Smooth muscle cell (in vitro differentiated cells): ENCODE data around the gene BUD13. TPM values are rescaled to one million over a fixed set of nuclear protein-coding genes. Genes with fewer than 3 reads are reported as not detected.

ENCODE experiments used
- DNase-seq: peaks from one replicate; lab custom pipeline; 2025; ENCODE audit not compliant: unreplicated experiment; lab: John Stamatoyannopoulos, UW
- H2AFZ ChIP-seq: fragments of 200-600 bp; sonication (generic); 2 replicates; pipeline ENCODE4 v1.6.0; 2016; ENCODE audit warnings: antibody characterized with exemption, low read depth, mild to moderate bottlenecking
- H3F3A ChIP-seq: fragments of 200-600 bp; sonication (generic); 2 replicates; pipeline ENCODE4 v1.6.0; 2017; ENCODE audit warnings: antibody characterized with exemption, low read depth
- H3K27ac ChIP-seq: fragments of 200-600 bp; sonication (generic); 2 replicates; pipeline ENCODE4 v1.5.1; 2016; ENCODE audit warnings: low read depth, mild to moderate bottlenecking
- H3K27me3 ChIP-seq: fragments of 200-600 bp; sonication (generic); 2 replicates; pipeline ENCODE4 v1.6.1; 2016; ENCODE audit warnings: low read depth, mild to moderate bottlenecking
- H3K36me3 ChIP-seq: fragments of 200-600 bp; sonication (generic); 2 replicates; pipeline ENCODE4 v1.5.1; 2016; ENCODE audit warnings: low read depth
- H3K4me1 ChIP-seq: fragments of 200-600 bp; sonication (generic); 2 replicates; pipeline ENCODE4 v1.5.1; 2016; ENCODE audit warnings: low read depth
- H3K4me2 ChIP-seq: fragments of 200-600 bp; sonication (generic); 2 replicates; pipeline ENCODE4 v1.6.0; 2016; ENCODE audit warnings: mild to moderate bottlenecking
- H3K4me3 ChIP-seq: fragments of 200-600 bp; sonication (generic); 2 replicates; pipeline ENCODE4 v1.5.1; 2016; ENCODE audit warnings: mild to moderate bottlenecking
- H3K79me2 ChIP-seq: fragments of 200-600 bp; sonication (generic); 2 replicates; pipeline ENCODE4 v1.6.0; 2016; ENCODE audit warnings: low read depth, mild to moderate bottlenecking
- H3K9ac ChIP-seq: fragments of 200-600 bp; sonication (generic); 2 replicates; pipeline ENCODE4 v1.6.0; 2016; ENCODE audit warnings: low read depth
- H3K9me3 ChIP-seq: fragments of 200-600 bp; sonication (generic); replicated peaks from 2 replicates; pipeline ENCODE4 v1.5.1; 2016; ENCODE audit warnings: low read depth
- H4K20me1 ChIP-seq: fragments of 200-600 bp; sonication (generic); 2 replicates; pipeline ENCODE4 v1.6.0; 2016; ENCODE audit warnings: low read depth
- CTCF ChIP-seq: fragments of 200-600 bp; sonication (generic); IDR thresholded peaks from 2 replicates; pipeline ENCODE4 v1.5.1; 2017; ENCODE audit warnings: borderline replicate concordance, mild to moderate bottlenecking, antibody characterized with exemption; ENCODE audit not compliant: insufficient read depth, poor library complexity, severe bottlenecking
- WGBS: methylation state at CpG from one replicate; pipeline ENCODE4 v1.1.7; 2016; ENCODE audit warnings: low lambda C conversion rate; 5-methylcytosine and 5-hydroxymethylcytosine counted together
- polyA plus RNA-seq: library from polyadenylated mRNA; unstranded; fragments of >200 nt; fragmentation: Nextera tagmentation; extraction: Ambion mirVana; gene quantifications from 2 replicates; pipeline ENCODE4 v1.2.1, GENCODE V29; 2016
- total RNA-seq: library from RNA; depleted of rRNA; stranded (reverse); fragments of >200 nt; gene quantifications from 2 replicates; pipeline ENCODE4 v1.2.3, GENCODE V29; 2014

Gene BUD13
- total and polyA plus RNA-seq, 2 experiments from 2014 or later: 10.9 to 13.4 TPM

GRCh38 chr11:116812109-116812508, 39.3 kb upstream of the BUD13 start:
- no peaks in the 10 kb centered on the region for H3F3A ChIP-seq
- no peak overlapping the region for H3K4me3 ChIP-seq
- H3K4me1 ChIP-seq: no peaks in the 10 kb centered on the region
- H3K9me3 ChIP-seq: no peaks in the 10 kb centered on the region
- no peaks in the 10 kb centered on the region for H3K27me3 ChIP-seq
- no peak overlapping the region for H3K4me2 ChIP-seq
- DNase-seq: no peak
- no peak for TF ChIP-seq CTCF
- H2AFZ ChIP-seq: no peak overlapping the region
- H3K36me3 ChIP-seq: no peaks in the 10 kb centered on the region
- no peaks in the 10 kb centered on the region for H3K79me2 ChIP-seq
- WGBS: 88% methylated on average over 4 of the region's 4 CpGs
- H3K27ac ChIP-seq: no peak overlapping the region
- H3K9ac ChIP-seq: no peak overlapping the region
- H4K20me1 ChIP-seq: no peaks in the 10 kb centered on the region

- no peaks in the 10 kb centered on the region for H3K9me3 ChIP-seq
- WGBS: 82% methylated on average over 3 of the region's 3 CpGs
Measured at GRCh38 chr11:116811194-116811593, 38.4 kb upstream of the BUD13 start.

DNA sequence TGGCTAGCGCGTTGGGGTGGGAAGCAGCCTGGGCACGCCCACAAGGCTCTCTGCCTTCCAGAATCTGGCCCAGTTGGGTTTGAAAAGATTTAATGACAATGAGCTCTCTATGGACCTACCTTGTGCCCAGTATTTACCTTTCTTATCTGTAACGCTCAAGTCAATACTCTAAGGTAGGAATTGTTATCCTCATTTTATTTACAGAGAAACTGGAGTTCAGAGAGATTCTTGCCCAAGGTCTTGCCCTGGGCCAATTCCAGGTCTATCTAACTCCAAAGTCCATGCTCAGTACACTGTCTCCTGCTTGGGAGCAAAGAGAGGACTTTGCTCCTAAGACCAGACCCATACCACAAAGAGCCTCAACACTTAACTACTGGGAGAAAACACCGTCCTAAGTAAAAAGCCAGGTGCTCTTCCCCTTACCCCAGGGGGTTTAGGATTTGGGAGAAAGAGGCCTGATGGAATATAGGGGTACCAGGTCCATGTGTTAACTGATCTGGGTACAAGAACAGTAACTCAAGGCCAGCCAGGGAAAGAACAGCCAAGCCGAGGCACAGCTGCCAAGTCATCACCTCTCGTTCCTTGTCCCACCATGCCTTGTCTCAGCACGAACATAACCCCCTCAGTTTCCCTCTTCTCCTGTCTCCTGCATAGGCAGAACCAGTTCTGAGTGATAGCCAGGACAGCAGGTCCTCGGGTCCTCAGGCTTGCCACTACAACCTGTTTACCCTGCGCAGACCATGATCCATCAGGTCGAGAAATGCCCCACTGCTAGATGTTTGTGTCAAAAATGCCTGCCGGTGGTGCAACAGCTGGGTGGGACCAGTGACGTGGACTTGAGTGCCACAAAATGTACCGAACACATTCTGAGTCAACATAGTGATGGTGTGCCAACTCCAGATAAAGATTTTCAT, 35.7 kb upstream of the BUD13 start:
- H3K4me2 ChIP-seq: no peak overlapping the region
- H3K9me3 ChIP-seq: no peaks in the 10 kb centered on the region
- H3F3A ChIP-seq: no peaks in the 10 kb centered on the region
- no peak overlapping the region for H3K27ac ChIP-seq
- no peak overlapping the region for H3K4me3 ChIP-seq
- WGBS: 86% methylated on average over 14 of the region's 14 CpGs
- no peaks in the 10 kb centered on the region for H3K4me1 ChIP-seq
- no peak overlapping the region for H2AFZ ChIP-seq
- no peaks in the 10 kb centered on the region for H4K20me1 ChIP-seq
- H3K27me3 ChIP-seq: no peaks in the 10 kb centered on the region
- no peaks in the 10 kb centered on the region for H3K79me2 ChIP-seq
- no peaks in the 10 kb centered on the region for H3K36me3 ChIP-seq
- no peak for DNase-seq
- TF ChIP-seq CTCF: no peak
- no peak overlapping the region for H3K9ac ChIP-seq

More at GRCh38 chr11:116811194-116811593, 38.4 kb upstream of the BUD13 start:
- Histone ChIP-seq H3K4me3 (no peak overlapping the region), H3K36me3 (no peaks in the 10 kb centered on the region), H3F3A (no peaks in the 10 kb centered on the region), H3K4me2 (no peak overlapping the region), H4K20me1 (no peaks in the 10 kb centered on the region), H3K79me2 (no peaks in the 10 kb centered on the region), H3K9ac (no peak overlapping the region), H3K27ac (no peak overlapping the region), H3K4me1 (no peaks in the 10 kb centered on the region), H3K27me3 (no peaks in the 10 kb centered on the region), H2AFZ (no peak overlapping the region)
- DNase-seq: no peak
- TF ChIP-seq CTCF: no peak
